GM04504 (cell line): ENCODE data around the gene LIPA.
"Not testable (repeated sequence)": the region's sequence is repeated elsewhere in the genome, so short reads cannot be mapped to it uniquely, and the experiment has no call there.

Source experiments
- DNase-seq: peaks from one replicate; pipeline ENCODE4 v3.0.0-alpha.2; 2012; ENCODE audit warnings: low read depth

The LIPA gene

GRCh38 chr10:89251409-89252224, at the start of gene LIPA:
LIPA (minus strand) TSS chr10:89251775; CDS start chr10:89247648, 4,127 bp downstream.
- peak; percentile 97 for DNase-seq

GRCh38 chr10:89301232-89301631, 49.7 kb upstream of the LIPA start:
- DNase-seq: no peak

GRCh38 chr10:89299031-89299430, 47.5 kb upstream of the LIPA start:
- DNase-seq: no peak

GRCh38 chr10:89297791-89298190, 46.2 kb upstream of the LIPA start:
- no peak for DNase-seq

GRCh38 chr10:89297356-89297755, 45.8 kb upstream of the LIPA start:
- DNase-seq: no peak

- peak; percentile 49 for DNase-seq
These were observed 44.7 kb upstream of the LIPA start for GRCh38 chr10:89296220-89296648.

- peak; percentile 60 for DNase-seq
These were observed 44.0 kb upstream of the LIPA start for GRCh38 chr10:89295597-89295996.

GRCh38 chr10:89294721-89295239, 43.2 kb upstream of the LIPA start:
- no peak for DNase-seq

GRCh38 chr10:89285303-89285702, 33.7 kb upstream of the LIPA start:
- DNase-seq: not testable (repeated sequence)

GRCh38 chr10:89284711-89285110, 33.1 kb upstream of the LIPA start:
- DNase-seq: not testable (repeated sequence)

GRCh38 chr10:89283936-89284475, 32.4 kb upstream of the LIPA start:
- peak; percentile 92 for DNase-seq

GRCh38 chr10:89283025-89283935, 31.7 kb upstream of the LIPA start:
- no peak for DNase-seq

GRCh38 chr10:89281606-89282395, 30.2 kb upstream of the LIPA start:
- no peak for DNase-seq

- DNase-seq: no peak
These were observed 28.9 kb upstream of the LIPA start for GRCh38 chr10:89280508-89280907.

- DNase-seq: no peak
These were observed 27.9 kb upstream of the LIPA start for GRCh38 chr10:89279421-89279869.

- no peak for DNase-seq
These were observed 27.4 kb upstream of the LIPA start for GRCh38 chr10:89278900-89279392.

GRCh38 chr10:89278034-89278535, 26.5 kb upstream of the LIPA start:
- DNase-seq: peak; percentile 94

GRCh38 chr10:89275383-89275782, 23.8 kb upstream of the LIPA start:
- DNase-seq: no peak

- no peak for DNase-seq
These were observed 23.4 kb upstream of the LIPA start for GRCh38 chr10:89274928-89275327.

- no peak for DNase-seq
These were observed 22.1 kb upstream of the LIPA start for GRCh38 chr10:89273680-89274079.

GRCh38 chr10:89271532-89271931, 20.0 kb upstream of the LIPA start:
- no peak for DNase-seq
